HEK293 (cell line): Measurements from ENCODE around the gene NPTXR.

Source experiments
- SP2 ChIP-seq: fragments of 450-650 bp; formaldehyde crosslinking; IDR thresholded peaks from 2 replicates; pipeline ENCODE4 v1.5.1; 2016; ENCODE audit warnings: missing biosample characterization, missing genetic modification characterization
- ZNF23 ChIP-seq: fragments of 450-650 bp; formaldehyde crosslinking; IDR thresholded peaks from 2 replicates; pipeline ENCODE4 v1.5.1; 2016; ENCODE audit warnings: missing biosample characterization, missing genetic modification characterization, borderline replicate concordance
- ZNF324 ChIP-seq: fragments of 450-650 bp; formaldehyde crosslinking; IDR thresholded peaks from 2 replicates; pipeline ENCODE4 v1.5.1; 2016; ENCODE audit warnings: missing biosample characterization, missing genetic modification characterization
- ZNF548 ChIP-seq: fragments of 450-650 bp; formaldehyde crosslinking; IDR thresholded peaks from 2 replicates; pipeline ENCODE4 v1.5.1; 2016; ENCODE audit warnings: missing biosample characterization, missing genetic modification characterization
- TF ChIP-seq, protein P1 (sequence below): fragments of 450-650 bp; formaldehyde crosslinking; IDR thresholded peaks from 2 replicates; pipeline ENCODE4 v1.5.1; 2016; ENCODE audit warnings: missing biosample characterization, missing genetic modification characterization
- TF ChIP-seq, protein P2 (sequence below): fragments of 450-650 bp; formaldehyde crosslinking; IDR thresholded peaks from 2 replicates; pipeline ENCODE4 v1.5.1; 2016; ENCODE audit warnings: missing biosample characterization, missing genetic modification characterization
- TF ChIP-seq, protein P3 (sequence below): fragments of 450-650 bp; formaldehyde crosslinking; IDR thresholded peaks from 2 replicates; pipeline ENCODE4 v1.5.1; 2016; ENCODE audit warnings: missing biosample characterization, missing genetic modification characterization
- TF ChIP-seq, protein P4 (sequence below): fragments of 450-650 bp; formaldehyde crosslinking; IDR thresholded peaks from 2 replicates; pipeline ENCODE4 v1.5.1; 2016; ENCODE audit warnings: missing biosample characterization, missing genetic modification characterization

DNA sequence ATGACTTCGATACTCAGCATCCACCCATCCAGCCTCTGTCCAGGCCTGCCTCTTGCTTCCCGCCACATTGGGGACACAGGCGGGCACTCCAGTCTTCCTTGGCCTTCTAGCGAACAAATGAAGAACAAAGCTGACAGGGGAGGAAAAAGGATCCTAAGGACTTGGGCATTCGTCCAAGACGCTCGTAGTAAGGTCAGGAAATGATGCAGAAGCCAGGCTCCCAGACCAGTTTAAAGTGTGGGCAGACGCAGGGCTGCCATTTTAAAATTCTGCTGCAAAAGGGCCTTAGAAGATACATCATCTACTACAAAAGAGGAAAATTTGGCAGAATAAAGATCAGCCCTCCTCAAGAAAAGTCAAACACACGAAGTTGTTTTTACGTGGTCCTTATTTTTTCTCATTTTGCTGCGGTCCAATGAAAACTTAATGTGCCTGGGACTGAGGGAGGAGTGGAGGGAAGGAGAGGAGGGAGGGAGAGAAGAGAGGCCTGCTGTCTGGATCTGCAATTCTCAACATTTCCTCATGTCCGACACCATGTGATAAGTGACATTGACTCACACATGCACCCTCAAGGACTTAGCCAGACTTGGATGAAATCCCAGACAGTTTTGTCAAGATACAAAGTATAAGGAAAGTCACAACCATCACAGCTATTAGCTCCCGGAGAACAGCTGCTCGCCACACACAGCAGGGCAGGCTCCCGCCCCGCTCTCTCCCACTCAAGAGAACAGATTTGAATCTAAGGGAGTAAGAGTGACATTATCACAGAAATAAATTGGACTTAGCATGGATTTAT lies 55.6 kb downstream of the NPTXR start:
- TF ChIP-seq, protein P1, sequence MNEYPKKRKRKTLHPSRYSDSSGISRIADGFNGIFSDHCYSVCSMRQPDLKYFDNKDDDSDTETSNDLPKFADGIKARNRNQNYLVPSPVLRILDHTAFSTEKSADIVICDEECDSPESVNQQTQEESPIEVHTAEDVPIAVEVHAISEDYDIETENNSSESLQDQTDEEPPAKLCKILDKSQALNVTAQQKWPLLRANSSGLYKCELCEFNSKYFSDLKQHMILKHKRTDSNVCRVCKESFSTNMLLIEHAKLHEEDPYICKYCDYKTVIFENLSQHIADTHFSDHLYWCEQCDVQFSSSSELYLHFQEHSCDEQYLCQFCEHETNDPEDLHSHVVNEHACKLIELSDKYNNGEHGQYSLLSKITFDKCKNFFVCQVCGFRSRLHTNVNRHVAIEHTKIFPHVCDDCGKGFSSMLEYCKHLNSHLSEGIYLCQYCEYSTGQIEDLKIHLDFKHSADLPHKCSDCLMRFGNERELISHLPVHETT (tag by site-specific recombination): no peak
- TF ChIP-seq, protein P2, sequence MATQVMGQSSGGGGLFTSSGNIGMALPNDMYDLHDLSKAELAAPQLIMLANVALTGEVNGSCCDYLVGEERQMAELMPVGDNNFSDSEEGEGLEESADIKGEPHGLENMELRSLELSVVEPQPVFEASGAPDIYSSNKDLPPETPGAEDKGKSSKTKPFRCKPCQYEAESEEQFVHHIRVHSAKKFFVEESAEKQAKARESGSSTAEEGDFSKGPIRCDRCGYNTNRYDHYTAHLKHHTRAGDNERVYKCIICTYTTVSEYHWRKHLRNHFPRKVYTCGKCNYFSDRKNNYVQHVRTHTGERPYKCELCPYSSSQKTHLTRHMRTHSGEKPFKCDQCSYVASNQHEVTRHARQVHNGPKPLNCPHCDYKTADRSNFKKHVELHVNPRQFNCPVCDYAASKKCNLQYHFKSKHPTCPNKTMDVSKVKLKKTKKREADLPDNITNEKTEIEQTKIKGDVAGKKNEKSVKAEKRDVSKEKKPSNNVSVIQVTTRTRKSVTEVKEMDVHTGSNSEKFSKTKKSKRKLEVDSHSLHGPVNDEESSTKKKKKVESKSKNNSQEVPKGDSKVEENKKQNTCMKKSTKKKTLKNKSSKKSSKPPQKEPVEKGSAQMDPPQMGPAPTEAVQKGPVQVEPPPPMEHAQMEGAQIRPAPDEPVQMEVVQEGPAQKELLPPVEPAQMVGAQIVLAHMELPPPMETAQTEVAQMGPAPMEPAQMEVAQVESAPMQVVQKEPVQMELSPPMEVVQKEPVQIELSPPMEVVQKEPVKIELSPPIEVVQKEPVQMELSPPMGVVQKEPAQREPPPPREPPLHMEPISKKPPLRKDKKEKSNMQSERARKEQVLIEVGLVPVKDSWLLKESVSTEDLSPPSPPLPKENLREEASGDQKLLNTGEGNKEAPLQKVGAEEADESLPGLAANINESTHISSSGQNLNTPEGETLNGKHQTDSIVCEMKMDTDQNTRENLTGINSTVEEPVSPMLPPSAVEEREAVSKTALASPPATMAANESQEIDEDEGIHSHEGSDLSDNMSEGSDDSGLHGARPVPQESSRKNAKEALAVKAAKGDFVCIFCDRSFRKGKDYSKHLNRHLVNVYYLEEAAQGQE (tag by site-specific recombination): no peak
- no peak for TF ChIP-seq ZNF548
- TF ChIP-seq, protein P3, sequence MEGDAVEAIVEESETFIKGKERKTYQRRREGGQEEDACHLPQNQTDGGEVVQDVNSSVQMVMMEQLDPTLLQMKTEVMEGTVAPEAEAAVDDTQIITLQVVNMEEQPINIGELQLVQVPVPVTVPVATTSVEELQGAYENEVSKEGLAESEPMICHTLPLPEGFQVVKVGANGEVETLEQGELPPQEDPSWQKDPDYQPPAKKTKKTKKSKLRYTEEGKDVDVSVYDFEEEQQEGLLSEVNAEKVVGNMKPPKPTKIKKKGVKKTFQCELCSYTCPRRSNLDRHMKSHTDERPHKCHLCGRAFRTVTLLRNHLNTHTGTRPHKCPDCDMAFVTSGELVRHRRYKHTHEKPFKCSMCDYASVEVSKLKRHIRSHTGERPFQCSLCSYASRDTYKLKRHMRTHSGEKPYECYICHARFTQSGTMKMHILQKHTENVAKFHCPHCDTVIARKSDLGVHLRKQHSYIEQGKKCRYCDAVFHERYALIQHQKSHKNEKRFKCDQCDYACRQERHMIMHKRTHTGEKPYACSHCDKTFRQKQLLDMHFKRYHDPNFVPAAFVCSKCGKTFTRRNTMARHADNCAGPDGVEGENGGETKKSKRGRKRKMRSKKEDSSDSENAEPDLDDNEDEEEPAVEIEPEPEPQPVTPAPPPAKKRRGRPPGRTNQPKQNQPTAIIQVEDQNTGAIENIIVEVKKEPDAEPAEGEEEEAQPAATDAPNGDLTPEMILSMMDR (tag by site-specific recombination): no peak
- no peak for TF ChIP-seq ZNF324 (tag by site-specific recombination)
- no peak for TF ChIP-seq SP2 (tag by site-specific recombination)
- no peak for TF ChIP-seq ZNF23 (tag by site-specific recombination)
- TF ChIP-seq, protein P4, sequence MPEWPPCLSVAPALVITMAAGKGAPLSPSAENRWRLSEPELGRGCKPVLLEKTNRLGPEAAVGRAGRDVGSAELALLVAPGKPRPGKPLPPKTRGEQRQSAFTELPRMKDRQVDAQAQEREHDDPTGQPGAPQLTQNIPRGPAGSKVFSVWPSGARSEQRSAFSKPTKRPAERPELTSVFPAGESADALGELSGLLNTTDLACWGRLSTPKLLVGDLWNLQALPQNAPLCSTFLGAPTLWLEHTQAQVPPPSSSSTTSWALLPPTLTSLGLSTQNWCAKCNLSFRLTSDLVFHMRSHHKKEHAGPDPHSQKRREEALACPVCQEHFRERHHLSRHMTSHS (tag by site-specific recombination): no peak
